ENCODE results near the gene PPARA.

DNA sequence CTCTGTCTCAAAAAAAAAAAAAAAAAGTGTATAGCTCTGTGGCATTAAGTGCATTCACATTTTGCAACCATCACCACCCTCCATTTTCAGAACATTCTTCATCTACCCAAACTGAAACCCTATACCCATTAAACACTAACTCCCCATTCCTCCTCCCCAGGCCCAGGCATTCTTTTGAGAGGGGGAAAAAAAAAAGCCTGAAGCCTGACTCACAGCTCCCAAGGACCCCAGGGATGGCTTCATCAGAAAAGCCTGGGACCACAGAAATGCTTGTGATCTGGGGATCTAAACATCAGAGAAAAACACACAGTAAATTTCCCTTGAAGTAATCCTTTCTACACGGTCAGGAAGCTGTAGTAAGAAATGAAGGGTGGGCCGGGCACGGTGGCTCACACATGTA lies 135.7 kb downstream of the PPARA start:
- TF ChIP-seq CTCF (IDR thresholded peaks at IDR 0.05) = no peak
- TF ChIP-seq POLR2A (IDR thresholded peaks at IDR 0.05) = no peak
- no peak for TF ChIP-seq EP300 (IDR thresholded peaks at IDR 0.05)
